ENCODE measurements around the gene RUNX2.

DNA sequence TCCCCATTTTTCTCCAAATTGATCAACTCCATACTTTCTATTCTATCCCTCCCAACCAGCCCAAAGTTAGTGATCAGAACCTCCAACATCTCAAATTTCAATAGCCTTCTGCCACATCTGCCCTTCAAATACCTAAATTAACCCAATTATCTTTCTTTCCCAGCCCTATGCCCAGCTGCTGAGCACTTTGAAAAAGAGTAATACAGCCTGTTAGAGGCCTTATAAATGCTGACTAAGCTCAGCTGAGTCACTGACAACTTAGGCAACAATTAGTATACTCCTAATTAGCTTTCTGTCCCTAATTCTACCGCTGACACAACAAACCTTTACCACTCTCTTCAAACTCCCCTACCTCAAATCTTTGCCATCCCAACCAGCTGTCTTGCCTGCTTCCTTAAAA is 23.5 kb downstream of the RUNX2 start:
- no peak for TF ChIP-seq CTCF (IDR thresholded peaks at IDR 0.05; ENCODE audit: poor library complexity)
- TF ChIP-seq EZH2 (IDR thresholded peaks at IDR 0.05; ENCODE audit: borderline replicate concordance), result no peak
- TF ChIP-seq EZH2phosphoT487 (IDR thresholded peaks at IDR 0.05; ENCODE audit: low read depth, severe bottlenecking, unreplicated experiment), result no peak

Measured in hepatocyte (in vitro differentiated cells).